A172 (cell line): ENCODE data around the gene PPP1R13B. TPM values are rescaled to one million over a fixed set of nuclear protein-coding genes. Genes with fewer than 3 reads are reported as not detected.

Source experiments
- DNase-seq: peaks from one replicate; pipeline ENCODE4 v3.0.0-alpha.2; 2015; ENCODE audit warnings: low spot score
- total RNA-seq: library from RNA; depleted of rRNA; stranded (reverse); fragments of >200 nt; shearing (Covaris generic); gene quantifications from 2 replicates; pipeline ENCODE4 v1.2.3, GENCODE V29; 2014

Gene PPP1R13B
- total RNA-seq, 1 experiment from 2014 or later = 4.8 TPM

DNA sequence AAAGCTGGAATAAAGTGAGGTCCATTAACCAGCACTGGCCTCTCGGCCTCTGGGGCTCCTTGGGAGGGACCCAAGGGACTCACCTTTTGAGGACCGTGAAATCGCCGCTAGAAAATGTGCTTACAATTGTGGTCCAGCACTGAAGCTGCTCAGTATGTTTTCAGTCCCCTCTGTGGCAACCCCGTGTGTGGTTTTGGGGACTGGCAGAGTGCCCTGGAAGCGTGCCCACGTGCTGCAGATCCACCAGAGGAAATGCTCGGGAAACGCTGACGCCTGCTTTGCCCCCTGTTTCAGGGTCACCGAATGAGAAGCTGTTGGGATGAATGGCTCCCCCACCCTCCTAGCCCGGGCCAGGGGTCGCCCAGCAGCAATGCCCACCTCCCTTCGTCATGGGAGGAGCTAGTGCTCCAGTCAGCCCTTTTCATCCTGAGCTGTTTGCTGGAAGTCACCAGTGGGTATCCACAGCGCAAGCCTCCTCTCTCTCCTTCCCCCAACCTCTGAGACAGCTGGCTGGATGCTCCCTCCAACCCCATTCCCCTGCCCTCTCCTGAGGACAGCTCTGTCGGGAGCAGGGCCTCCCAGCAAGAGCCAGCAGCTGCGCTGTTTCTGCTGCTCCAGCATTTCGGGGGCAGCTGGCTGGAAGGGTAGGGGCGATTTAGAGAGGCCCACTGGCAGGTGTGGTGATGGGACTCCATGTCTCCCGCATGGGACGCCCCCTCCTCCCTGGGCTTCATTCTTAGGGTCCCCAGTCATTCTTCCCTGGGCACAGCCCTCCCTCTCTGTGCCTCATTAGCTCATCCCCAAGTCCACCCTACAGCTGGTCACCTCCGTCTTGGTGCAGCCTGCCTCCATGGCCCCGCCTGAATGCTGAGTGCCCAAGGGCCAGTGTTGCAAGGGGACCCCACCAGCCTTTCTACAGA is 33.2 kb upstream of the PPP1R13B start:
- peak; percentile 38 for DNase-seq

DNA sequence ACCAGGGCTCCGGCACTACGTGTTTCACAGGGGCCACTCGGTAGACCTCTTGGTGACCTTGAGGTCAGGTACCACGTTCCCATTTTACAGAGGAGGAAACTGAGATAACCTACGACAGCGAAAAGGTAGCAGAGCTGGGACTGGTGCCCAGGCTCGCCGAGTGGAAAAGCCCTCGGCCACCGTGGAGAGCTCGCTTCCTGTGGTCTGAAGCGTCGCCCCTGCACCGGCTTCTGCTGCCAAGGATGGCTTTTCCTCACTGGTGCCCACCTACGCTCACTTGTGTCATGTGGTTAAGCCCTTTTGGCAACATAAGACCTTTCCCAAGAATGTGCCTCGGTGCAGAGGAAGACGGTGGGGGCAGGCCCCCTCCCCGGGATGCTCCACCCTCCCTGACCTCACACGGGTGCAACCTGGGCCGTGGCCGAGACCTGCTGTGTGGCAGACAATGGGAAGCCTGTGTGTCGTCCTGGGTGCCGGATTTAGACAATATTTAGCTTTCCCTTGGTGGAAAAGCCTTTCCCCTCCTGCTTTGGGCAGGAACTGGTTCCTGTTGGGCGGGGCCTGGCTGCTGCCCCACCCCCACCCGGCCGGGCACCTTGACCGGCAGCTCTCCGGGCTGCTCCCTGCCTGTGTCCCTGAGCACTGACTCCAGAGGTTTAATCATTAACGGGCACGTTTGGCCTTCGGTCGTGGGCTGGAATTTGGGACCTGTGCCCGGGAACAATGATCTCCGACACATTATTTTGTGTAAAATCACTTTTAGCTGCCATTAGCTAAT is 32.4 kb upstream of the PPP1R13B start:
- DNase-seq = peak; percentile 1

DNA sequence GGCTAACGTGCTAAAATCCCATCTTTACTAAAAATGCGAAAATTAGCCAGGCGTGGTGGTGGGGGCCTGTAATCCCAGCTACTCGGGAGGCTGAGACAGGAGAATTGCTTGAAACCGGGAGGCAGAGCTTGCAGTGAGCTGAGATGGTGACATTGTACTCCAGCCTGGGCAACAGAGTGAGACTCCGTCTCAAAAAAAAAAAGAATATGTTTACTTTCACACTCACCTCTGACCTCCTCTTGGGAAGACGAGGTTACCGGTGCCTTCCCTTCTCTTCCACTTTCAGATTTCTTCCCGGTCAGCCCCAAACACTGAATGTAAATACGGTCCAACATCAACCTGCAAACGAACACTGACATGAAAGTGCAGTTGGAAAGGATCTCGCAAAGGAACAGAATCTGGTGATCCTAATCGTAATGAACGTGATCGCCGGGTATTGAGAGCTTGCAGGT is 31.8 kb upstream of the PPP1R13B start:
- no peak for DNase-seq

DNA sequence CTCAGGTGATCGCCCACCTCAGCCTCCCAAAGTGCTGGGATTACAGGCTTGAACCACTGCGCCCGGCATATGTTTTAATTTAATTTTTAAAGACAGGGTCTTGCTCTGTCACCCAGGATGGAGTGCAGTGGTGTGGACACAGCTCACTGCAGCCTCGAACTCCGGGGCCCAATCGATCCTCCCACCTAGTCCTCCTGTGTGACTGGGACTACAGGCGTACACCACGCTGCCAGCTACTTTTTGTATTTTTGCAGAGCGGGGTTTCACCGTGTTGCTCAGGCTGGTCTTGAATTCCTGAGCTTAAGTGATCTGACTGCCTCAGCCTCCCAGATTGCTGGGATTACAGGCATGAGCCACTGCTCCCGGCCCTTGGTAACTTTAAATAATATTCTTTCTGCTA is 30.8 kb upstream of the PPP1R13B start:
- no peak for DNase-seq

DNA sequence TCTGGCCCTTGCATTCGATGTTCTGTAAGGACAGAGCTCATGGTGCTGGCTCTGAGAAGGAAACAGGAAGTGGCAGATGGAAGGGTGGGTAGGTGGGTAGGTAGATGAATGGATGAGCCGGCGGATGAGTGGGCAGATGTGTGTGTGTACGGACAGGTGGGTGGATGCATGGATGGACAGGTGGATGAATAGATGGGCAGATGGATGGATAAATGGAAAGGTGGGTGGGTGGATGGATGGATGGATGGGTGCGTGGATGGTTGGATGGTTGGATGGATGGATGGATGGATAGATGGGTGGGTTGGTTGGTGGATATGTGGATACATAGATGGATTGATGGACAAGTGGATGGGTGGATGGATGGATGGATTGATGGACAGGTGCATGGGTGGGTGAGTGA is 27.6 kb upstream of the PPP1R13B start:
- no peak for DNase-seq

DNA sequence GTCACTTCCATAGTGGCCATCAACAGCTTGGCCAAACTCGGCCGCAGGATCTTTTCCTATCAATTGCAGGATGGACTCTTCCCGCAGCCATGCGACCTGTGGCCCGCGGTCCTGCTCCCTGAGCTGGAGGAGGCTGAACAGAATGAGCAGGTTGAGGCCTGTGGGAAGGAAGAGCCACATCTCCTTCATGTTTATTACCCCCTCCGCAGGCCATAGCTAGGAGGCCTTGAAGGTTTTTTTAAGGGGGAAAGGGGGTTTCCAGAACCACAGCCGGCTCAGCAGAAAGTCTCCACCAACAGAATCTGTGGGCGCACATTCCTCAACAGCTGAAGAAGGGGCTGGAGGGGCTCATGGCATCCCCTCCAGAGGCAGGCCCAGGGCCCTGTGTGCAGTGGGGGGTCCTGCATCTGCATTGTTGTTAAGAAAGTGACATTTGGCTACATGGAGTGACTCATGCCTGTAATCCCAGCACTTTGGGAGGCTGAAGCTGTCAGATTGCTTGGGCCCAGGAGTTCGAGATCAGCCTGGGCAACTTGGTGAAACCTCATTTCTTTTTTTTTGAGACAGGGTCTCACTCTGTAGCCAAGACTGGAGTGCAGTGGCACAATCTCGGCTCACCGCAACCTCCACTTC is 25.2 kb upstream of the PPP1R13B start:
- no peak for DNase-seq

DNA sequence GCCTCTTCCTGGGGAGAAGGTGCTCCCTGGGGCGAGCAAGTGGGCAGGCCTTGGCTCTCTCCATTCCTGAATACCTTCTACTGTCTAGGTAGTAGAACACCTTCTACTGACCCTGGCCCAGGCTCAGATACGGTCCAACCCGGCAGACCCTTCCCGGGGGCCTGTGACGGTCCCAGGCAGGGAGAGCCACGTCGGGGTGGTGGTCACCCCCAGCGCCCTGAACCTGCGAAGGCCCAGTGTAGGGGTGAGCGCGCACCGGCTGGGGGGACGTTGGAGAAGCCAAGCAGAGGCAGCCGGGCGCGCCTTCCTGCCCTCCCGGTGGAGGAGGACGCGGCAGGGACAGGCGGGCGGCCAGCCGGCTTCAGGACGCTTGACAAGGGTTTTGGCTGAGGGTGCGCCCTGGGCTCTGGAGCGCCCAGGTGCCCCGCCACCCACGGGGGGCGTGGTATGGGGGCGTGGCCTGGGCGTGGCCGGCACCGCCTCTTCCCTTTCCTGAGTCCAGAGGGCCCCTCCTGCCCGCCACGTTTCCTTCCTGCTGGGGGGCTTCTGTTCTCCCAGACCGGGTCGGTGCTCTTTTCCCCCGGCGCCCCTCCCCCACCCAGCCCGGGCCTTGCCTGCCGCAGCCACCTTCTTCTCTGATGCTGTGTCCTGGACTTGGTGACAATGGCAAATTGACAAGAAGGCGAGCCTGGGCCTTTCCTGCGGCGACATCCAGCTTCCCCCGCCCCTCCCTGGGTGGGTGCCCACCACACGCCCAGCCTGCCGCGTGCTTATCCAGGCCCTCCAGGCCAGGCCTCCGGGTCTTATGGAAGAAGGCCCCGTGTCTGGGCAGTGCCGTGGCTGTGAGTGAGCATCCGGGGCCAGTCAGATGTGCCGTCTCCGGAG is 24.5 kb upstream of the PPP1R13B start:
- no peak for DNase-seq

DNA sequence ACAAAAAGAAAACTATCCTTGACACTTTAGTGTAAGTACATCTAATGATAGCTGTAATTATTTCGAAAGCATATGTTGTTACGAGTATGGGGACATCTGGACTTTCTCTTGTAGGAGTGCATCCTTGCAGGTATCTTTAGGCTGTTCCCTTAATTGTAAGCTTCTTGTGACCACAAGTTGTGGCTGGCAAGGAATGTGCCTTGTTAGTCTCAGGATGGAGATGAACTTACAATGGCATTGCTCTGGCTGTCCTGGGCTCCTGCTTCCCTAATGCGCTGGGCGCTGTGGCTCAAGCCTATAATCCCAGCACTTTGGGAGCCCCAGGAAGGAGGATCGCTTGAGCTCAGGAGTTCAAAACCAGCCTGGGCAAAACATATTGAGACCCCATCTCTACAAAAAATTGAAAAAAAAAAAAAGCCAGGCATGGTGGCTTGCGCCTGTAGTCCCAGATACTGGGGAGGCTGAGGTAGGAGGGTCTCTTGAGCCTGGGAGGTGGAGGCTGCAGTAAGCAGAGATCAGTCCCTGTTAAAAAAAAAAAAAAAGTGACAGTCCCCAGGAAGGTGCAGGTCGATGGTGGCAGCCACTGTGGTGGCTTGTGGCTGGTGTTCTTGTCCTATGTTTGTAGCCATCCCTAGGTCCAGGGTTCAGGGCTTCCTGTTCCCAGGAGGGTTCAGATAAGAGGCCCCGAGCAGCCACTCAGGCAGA is 23.7 kb upstream of the PPP1R13B start:
- no peak for DNase-seq

DNA sequence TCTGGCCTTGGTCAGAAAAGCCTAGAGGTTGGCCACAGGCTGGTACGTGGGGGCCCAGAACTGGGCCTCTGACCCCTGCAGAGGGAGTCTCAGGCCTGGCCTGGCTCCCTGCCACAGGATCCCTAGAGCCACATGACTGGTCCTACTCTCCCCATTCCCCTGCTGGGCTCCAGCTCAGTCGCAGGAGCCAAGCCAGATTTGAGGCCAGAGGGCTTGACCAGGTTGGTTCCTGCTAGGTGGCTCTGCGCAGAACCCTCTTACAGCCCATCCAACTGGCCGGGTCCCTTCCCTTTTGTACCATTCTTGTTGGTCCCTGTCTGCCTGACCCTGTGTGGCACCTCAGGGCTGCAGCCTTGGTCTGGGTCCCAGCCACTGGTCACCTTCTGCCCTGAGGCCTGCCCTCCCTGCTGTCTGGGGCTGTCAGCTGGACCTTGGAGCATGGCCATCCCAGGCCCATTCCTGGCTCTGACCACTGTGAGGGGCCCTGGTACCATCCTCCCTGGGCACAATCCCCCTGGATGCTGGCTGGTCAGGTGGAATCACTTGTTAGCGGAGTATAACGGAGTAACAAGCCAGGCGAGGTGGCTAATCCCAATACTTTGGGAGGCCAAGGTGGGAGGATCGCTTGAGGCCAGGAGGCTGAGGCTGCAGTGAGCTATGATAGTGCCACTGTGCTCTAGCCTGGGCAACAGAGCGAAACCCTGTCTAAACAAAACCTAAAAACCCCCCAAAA is 22.9 kb upstream of the PPP1R13B start:
- no peak for DNase-seq

DNA sequence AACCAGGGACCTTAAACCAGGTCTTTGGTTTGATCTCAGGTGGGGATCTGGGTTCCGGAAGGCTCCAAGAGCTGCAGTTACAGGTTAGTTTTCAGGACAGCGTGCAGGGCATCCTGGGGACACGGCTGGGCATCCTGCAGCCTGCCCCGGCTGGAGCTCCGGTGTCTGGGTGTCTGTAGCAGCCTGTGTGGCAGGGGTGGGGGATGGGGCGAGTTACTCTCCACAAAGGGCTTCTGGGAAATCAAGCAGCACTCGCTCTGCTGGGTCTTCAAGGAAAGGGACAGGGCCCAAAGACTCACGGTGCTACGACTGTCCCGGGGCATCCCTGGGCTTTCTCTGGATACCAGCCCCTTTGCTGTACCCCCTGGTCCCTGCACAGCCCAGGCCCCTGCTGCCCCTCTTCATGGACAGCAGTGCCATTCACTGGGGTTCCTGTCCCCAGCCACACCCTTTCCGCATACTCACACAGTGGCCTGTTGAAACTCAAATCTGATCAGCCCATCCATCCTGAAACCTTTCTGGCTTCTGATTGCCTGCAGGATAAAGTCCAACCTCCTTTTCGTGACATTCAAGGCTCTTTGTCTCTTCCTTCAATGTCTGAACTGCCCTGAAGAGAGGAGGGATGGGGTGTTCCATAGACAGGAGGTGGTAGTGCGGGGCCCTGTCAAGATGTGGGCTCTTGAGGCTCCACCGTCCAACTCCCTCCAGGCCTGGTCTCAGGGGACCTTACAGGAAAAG is 22.2 kb upstream of the PPP1R13B start:
- no peak for DNase-seq

DNA sequence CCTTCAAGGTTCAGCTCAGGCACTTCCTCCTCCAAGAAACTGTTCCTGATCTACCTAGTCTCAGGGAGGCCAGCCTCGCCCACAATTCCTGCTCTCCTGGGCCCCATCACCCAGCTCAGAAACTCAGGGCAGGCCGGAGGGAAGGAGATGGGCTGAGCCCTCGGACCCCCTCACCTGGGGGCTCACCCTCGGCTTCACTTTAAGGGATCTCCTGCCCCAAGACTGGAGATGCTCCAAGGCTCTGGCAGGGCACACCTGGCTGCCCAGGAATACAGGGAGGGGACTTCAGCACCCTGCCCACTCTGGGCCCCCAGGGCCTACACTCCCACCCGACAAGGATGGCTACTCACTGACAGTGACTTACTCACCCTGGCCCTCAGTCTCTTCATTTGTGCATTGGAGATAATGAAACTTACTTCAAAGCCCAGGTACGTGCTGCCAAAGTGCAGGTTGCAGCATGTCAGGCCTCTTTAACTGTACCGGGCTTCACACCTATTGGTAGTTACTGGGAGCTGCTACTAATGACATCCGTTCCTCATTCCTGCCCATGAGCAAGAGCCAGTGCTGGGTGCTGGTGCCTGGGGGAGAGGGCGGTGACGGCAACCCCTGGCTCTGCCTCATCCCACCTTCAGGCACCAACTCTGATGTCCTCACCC is 21.0 kb upstream of the PPP1R13B start:
- DNase-seq = no peak

DNA sequence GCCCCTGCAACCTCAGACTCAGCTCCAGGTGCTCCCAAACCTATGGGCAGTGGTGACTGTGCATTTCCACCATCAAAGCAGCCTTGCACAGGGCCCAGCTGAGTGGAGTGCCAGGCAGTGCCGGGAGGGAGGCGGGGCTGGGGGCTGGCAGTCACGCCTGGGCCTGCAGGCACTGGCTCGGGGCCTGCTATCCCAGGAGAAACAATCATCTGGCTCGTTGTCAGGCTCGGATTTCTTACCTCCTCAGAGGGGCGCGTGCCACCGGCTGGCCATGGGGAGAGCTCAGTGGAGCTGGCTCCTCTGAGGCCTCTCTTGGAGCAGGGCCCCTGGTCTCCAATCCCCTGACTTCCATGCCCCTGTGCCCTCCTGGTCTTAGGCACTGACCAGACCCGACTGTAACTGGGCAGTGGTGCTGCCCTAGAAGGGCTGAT is 20.2 kb upstream of the PPP1R13B start:
- no peak for DNase-seq

DNA sequence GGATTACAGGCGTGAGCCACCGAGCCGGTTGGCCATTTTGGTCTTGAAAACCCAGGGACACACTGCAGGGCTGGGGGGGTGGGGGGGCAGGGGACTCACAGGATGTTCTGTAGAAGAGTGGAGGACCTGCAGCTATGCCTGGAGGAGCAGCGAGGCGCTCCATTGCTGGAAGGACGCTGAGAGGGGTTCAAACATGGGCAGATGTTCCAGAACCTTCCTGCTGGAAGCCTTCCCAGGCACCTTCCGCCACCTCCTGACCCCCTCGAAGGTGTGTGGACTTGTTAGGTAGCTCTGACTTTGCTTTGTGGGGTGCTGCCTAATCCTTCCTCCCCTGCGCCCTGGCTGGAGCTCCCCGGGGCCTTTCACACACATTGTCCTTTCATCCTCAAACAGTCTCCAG is 19.6 kb upstream of the PPP1R13B start:
- no peak for DNase-seq

DNA sequence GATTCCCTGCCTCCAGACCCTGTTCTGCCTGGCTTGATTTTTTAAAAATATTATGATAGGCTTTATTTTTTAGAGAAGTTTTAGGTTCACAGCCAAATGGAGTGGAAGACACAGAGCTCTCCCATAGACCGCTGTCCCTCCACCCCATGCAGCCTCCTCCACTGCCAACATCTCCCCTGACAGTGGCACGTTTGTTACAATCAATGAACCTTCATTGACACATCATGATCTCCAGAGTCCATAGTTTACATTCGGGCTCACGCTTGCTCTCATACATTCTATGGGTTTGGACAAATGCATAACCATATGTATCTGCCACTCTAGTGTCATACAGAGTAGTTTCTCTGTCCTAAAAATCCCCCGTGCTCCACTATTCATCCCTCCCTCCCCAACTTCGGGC is 15.9 kb upstream of the PPP1R13B start:
- DNase-seq = no peak

DNA sequence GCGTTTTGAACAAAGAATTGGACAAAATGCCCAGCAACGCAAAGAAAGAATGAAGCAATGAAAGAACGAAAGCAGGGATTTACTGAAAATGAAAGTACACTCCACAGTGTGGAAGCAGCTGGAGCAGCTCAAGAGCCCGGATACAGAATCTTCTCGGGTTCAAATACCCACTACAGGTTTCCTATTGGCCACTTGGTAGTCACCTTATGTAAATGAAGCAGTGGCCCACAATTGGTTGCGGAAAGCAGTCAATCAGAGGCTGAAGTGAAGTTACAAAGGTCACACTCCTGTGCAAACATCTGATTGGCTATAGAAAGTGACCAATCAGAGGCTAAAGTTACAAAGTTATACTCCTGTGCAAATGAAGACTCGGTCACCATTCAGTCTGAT is 15.0 kb upstream of the PPP1R13B start:
- no peak for DNase-seq

DNA sequence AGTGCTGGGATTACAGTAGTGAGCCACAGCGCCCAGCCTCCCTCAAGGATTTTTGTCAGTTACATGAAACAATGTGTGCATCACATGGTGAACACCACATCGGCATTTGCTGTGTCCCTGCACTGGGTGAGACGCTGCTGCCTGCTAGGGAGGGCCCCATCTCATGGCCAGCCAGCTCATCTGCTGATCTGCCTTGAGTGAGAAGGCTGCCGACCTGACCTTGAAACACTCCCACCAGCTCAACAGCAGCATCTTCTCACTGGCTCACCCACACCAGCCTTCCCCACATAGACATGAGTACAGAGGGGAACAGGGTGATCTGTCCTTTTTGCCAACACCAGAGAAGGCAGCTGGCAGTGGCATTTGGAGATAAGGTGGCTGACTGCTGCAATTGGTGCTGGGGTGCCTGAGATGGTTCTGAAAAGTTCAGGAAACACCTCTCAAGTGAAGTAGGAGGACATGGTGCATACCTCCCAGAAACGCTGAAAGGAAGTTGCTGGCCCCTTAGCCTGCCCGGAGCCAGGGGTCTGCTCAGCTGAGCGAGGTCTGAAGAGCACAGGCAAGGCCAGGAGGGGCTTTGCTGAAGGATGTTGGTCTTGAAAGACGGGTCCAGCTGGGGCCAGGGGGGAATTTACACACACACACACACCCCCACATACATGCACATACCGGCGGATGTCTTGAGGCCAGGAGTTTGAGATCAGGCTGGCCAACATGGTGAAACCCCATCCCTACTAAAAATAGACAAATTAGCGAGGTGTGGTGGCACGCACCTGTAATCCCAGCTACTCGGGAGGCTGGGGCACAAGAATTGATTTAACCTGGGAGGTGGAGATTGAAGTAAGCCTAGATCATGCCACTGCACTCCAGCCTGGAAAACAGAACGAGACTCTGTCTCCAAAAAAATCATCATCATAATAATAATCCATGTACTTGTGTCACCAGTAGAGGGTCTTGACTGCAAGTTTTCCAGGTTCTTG is 14.3 kb upstream of the PPP1R13B start:
- DNase-seq = no peak

DNA sequence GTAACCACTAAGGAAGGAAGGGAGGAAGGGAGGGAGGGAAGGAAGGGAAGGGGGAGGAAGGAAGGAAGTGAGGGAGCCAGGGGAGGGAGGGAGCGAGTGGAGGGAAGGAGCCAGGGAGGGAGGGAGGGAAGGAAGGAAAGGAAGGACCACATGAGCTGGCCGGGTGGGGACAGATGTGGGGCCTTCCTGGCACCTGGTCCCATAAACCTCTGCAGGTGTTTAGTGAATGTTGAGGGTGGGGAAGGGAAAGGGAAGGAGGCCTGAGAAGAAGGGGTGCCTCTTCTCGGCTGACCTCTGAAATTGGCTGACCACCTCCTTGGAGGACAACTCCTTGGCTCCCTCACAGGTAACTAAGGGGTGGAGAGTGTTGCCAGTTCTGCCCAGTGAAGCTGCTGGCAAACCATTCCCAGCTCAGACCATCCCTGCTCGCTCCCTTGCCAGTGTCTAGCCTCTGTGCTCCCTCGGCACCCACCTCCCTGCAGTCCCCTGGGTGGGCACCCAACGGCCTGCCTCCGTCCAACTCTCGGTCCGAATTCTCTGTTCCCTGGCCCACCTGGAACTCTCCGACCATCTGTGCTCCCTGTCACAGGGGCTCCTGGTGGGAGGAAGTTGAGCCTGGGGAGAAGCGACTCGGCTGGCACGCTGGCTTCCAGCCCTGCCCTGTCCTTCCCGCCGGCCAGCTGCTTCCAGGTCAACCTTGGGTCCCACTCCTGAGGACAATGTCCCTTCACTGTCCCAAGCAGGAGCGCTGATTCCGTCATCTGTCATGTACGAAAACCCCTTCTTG is 12.2 kb upstream of the PPP1R13B start:
- no peak for DNase-seq
